OCI-LY7 (cell line): Measurements from ENCODE around the gene GBA3. TPM values are rescaled to one million over a fixed set of nuclear protein-coding genes. Genes with fewer than 3 reads are reported as not detected.

Experiments used
- BruUV-seq: library from RNA; stranded (reverse); fragments of 400-500 nt; replicated peaks from 2 replicates; lab custom pipeline; 2021; lab: Mats Ljungman, UMichigan
- CTCF ChIA-PET: fragments of 300-600 bp; sonication (Branson Sonifier 250); formaldehyde crosslinking; loops from one replicate; lab custom pipeline; 2022; ENCODE audit warnings: antibody characterized with exemption; ENCODE audit not compliant: unreplicated experiment; lab: Charles Lee
- POLR2A ChIA-PET: fragments of 300-600 bp; sonication (Branson Sonifier 250); formaldehyde crosslinking; loops from one replicate; lab custom pipeline; 2022; ENCODE audit warnings: antibody characterized with exemption; lab: Charles Lee
- DNase-seq: peaks from one replicate; pipeline ENCODE4 v3.0.0-alpha.2; 2015; ENCODE audit warnings: low spot score
- H2AFZ ChIP-seq: fragments of 200-600 bp; sonication (generic), shearing (Covaris generic); 2 replicates; pipeline ENCODE4 v1.6.1; 2014; ENCODE audit warnings: mild to moderate bottlenecking, antibody characterized with exemption, low read length, moderate library complexity
- H3K27ac ChIP-seq: fragments of 200-600 bp; sonication (generic); 2 replicates; pipeline ENCODE4 v1.5.1; 2014; ENCODE audit warnings: mixed run types, low read depth, mild to moderate bottlenecking, moderate library complexity, low read length, inconsistent platforms; ENCODE audit not compliant: poor library complexity, severe bottlenecking
- H3K36me3 ChIP-seq: fragments of 200-600 bp; sonication (generic); 2 replicates; pipeline ENCODE4 v1.6.1; 2014; ENCODE audit warnings: mild to moderate bottlenecking, antibody characterized with exemption, low read length, moderate library complexity, mixed read lengths; ENCODE audit not compliant: insufficient read depth
- H3K4me1 ChIP-seq: fragments of 200-600 bp; sonication (generic); 2 replicates; pipeline ENCODE4 v1.5.1; 2014; ENCODE audit warnings: mild to moderate bottlenecking, low read length; ENCODE audit not compliant: insufficient read depth, poor library complexity, severe bottlenecking
- H3K4me2 ChIP-seq: fragments of 200-600 bp; sonication (generic); 2 replicates; pipeline ENCODE4 v1.6.1; 2014; ENCODE audit warnings: mild to moderate bottlenecking, low read length
- H3K4me3 ChIP-seq: fragments of 200-600 bp; sonication (generic); 2 replicates; pipeline ENCODE4 v1.5.1; 2014; ENCODE audit warnings: mild to moderate bottlenecking, low read depth, low read length; ENCODE audit not compliant: poor library complexity, severe bottlenecking
- H3K79me2 ChIP-seq: fragments of 200-600 bp; sonication (generic); 2 replicates; pipeline ENCODE4 v1.6.1; 2016; ENCODE audit warnings: low read depth, mild to moderate bottlenecking, low read length, moderate library complexity, mixed read lengths; ENCODE audit not compliant: insufficient read depth
- H3K9me2 ChIP-seq: fragments of 200-600 bp; sonication (generic); 2 replicates; pipeline ENCODE4 v1.6.1; 2016; ENCODE audit warnings: mild to moderate bottlenecking, low read length, mixed read lengths; ENCODE audit not compliant: insufficient read depth
- H3K9me3 ChIP-seq: fragments of 200-600 bp; sonication (generic); 2 replicates; pipeline ENCODE4 v1.6.1; 2014; ENCODE audit warnings: mild to moderate bottlenecking, mixed run types, low read length, mixed read lengths
- H4K20me1 ChIP-seq: fragments of 200-600 bp; sonication (generic); 2 replicates; pipeline ENCODE4 v1.6.1; 2014; ENCODE audit warnings: mild to moderate bottlenecking, antibody characterized with exemption, low read length, moderate library complexity, mixed read lengths; ENCODE audit not compliant: insufficient read depth
- CTCF ChIP-seq: fragments of 200-600 bp; sonication (generic); conservative IDR thresholded peaks from 2 replicates; pipeline ENCODE4 v1.5.1; 2014; ENCODE audit warnings: mild to moderate bottlenecking, antibody characterized with exemption, low read length, moderate library complexity, mixed read lengths
- EZH2phosphoT487 ChIP-seq: fragments of 200-600 bp; sonication (generic); IDR thresholded peaks from 2 replicates; pipeline ENCODE4 v1.6.1; 2018; ENCODE audit warnings: low read depth, borderline replicate concordance, mild to moderate bottlenecking, mixed run types, antibody characterized with exemption, low read length, moderate library complexity, mixed read lengths
- intact Hi-C: fragments of 100-400 bp; cut with micrococcal nuclease; formaldehyde crosslinking; loops from one replicate; pipeline ENCODE4 v1.10.0; 2022; ENCODE audit not compliant: unreplicated experiment
- total RNA-seq, 2 experiments: library from RNA; depleted of rRNA in 1 of 2; stranded (reverse); fragments of >200 nt in 1 of 2; shearing (Covaris generic) in 1 of 2; gene quantifications; 2 replicates each; pipeline ENCODE4 v1.2.3, GENCODE V29; 2014 to 2022

Gene GBA3
- total RNA-seq, 2 experiments from 2014 or later, result not detected

DNA sequence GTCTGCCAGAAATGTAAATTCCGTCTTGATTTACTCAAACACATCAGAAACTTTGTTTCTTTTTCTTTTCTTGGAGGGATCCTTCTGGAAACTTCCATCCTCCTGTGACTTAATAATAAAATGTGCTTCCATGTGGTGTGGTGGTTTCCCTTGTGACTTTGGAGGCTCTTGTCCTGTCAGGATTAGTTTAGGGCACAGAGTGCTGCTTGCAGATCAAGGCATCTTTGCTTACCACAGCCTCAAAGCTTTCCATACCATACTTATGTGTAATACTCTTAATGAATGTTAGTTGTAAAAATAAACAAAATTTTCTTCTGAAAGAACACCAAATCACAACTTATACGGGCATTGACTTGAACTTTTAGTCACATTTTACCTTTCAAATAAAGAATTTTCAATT is 27.4 kb downstream of the GBA3 start:
- no peak overlapping the region for H3K4me3 ChIP-seq
- H2AFZ ChIP-seq, result no peak overlapping the region
- no peaks in the 10 kb centered on the region for H3K36me3 ChIP-seq
- no peaks in the 10 kb centered on the region for H3K9me2 ChIP-seq
- no peak overlapping the region for H3K4me2 ChIP-seq
- no peak overlapping the region for H3K27ac ChIP-seq
- POLR2A ChIA-PET, result interaction anchor here (0.6 kb wide), 1 partner anchor 352 kb away, joined by 7 read pairs; no protein-coding TSS in a partner anchor
- no peaks in the 10 kb centered on the region for H4K20me1 ChIP-seq
- no peak for DNase-seq
- no peak for TF ChIP-seq EZH2phosphoT487
- TF ChIP-seq CTCF, result no peak
- H3K9me3 ChIP-seq, result no peaks in the 10 kb centered on the region
- BruUV-seq, result no TSS peak
- CTCF ChIA-PET, result no interaction called here
- H3K4me1 ChIP-seq, result no peaks in the 10 kb centered on the region
- no peaks in the 10 kb centered on the region for H3K79me2 ChIP-seq
- intact Hi-C loops, result no loop called here

DNA sequence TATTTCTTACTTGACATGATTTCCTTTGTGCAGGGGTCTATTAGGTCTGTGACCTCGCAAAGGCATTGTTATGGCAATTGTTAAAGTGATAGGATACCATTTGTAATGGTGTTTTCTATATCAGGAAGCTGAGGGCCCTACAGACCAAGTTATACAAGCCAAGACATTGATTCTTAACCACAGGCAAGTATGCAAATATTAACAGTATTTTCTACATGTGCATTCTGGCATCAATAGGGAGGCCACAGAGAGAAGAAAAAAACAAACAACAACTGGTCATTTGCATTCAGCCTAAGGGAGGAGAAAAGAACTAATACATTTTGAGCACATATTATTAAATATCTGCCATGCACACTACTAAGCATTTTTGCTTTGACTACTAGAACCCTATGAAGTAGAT is 28.5 kb downstream of the GBA3 start:
- TF ChIP-seq EZH2phosphoT487 (no peak), CTCF (no peak)
- Histone ChIP-seq H3K27ac (no peak overlapping the region), H3K4me2 (no peak overlapping the region), H3K4me1 (no peaks in the 10 kb centered on the region), H3K9me3 (no peaks in the 10 kb centered on the region), H3K79me2 (no peaks in the 10 kb centered on the region), H3K4me3 (no peak overlapping the region), H2AFZ (no peak overlapping the region), H3K9me2 (no peaks in the 10 kb centered on the region), H4K20me1 (no peaks in the 10 kb centered on the region), H3K36me3 (no peaks in the 10 kb centered on the region)
- CTCF ChIA-PET, result no interaction called here
- no peak for DNase-seq
- POLR2A ChIA-PET, result no interaction called here
- BruUV-seq, result no TSS peak
- intact Hi-C loops, result no loop called here

GRCh38 chr4:22730021-22730420 is 37.3 kb downstream of the GBA3 start:
- TF ChIP-seq CTCF (no peak), EZH2phosphoT487 (no peak)
- H3K4me2 ChIP-seq, result no peak overlapping the region
- H3K79me2 ChIP-seq, result no peaks in the 10 kb centered on the region
- no peaks in the 10 kb centered on the region for H3K9me2 ChIP-seq
- ChIA-PET POLR2A (no interaction called here), CTCF (no interaction called here)
- no peak overlapping the region for H3K27ac ChIP-seq
- no peak overlapping the region for H3K4me3 ChIP-seq
- no peak for DNase-seq
- intact Hi-C loops, result no loop called here
- BruUV-seq, result no TSS peak
- no peaks in the 10 kb centered on the region for H3K36me3 ChIP-seq
- H4K20me1 ChIP-seq, result no peaks in the 10 kb centered on the region
- H2AFZ ChIP-seq, result no peak overlapping the region
- no peaks in the 10 kb centered on the region for H3K9me3 ChIP-seq
- no peaks in the 10 kb centered on the region for H3K4me1 ChIP-seq
